DOHH2 (cell line): Measurements from ENCODE around the gene APLP1.

Source experiments
- CTCF ChIP-seq: fragments of 200-600 bp; sonication (generic); IDR thresholded peaks from one replicate; pipeline ENCODE4 v1.5.1; 2014; ENCODE audit warnings: antibody characterized with exemption, mild to moderate bottlenecking, low read depth, low read length; ENCODE audit not compliant: poor library complexity, severe bottlenecking
- EZH2phosphoT487 ChIP-seq: fragments of 200-600 bp; sonication (generic); IDR thresholded peaks from 2 replicates; pipeline ENCODE4 v1.6.1; 2017; ENCODE audit warnings: borderline replicate concordance, mild to moderate bottlenecking, antibody characterized with exemption, low read length, moderate library complexity, mixed read lengths

GRCh38 chr19:35887197-35887596, 18.8 kb downstream of the APLP1 start:
- TF ChIP-seq CTCF (no peak), EZH2phosphoT487 (no peak)
